NCI-H446 (cell line): ENCODE results near the gene IL1RN.

Source experiments
- DNase-seq, 2 experiments: peaks; one replicate each; lab custom pipeline; 2025; lab: John Stamatoyannopoulos, UW

IL1RN gene

GRCh38 chr2:113156278-113157117 is 29.1 kb downstream of the IL1RN start:
- no peak for DNase-seq

GRCh38 chr2:113157118-113157896 is 29.9 kb downstream of the IL1RN start:
- no peak for DNase-seq

- DNase-seq: no peak
These were observed 30.7 kb downstream of the IL1RN start for GRCh38 chr2:113157897-113158753.

GRCh38 chr2:113158884-113159553 is 31.6 kb downstream of the IL1RN start:
- no peak for DNase-seq

GRCh38 chr2:113160248-113160647 is 32.9 kb downstream of the IL1RN start:
- DNase-seq: no peak

GRCh38 chr2:113160962-113161361 is 33.6 kb downstream of the IL1RN start:
- DNase-seq: no peak

GRCh38 chr2:113162173-113162572 is 34.8 kb downstream of the IL1RN start:
- DNase-seq: no peak

GRCh38 chr2:113162869-113163268 is 35.5 kb downstream of the IL1RN start:
- DNase-seq: no peak

GRCh38 chr2:113164215-113164929 is 37.0 kb downstream of the IL1RN start:
- DNase-seq: no peak

- no peak for DNase-seq
These were observed 37.7 kb downstream of the IL1RN start for GRCh38 chr2:113164930-113165585.

- DNase-seq: no peak
These were observed 38.8 kb downstream of the IL1RN start for GRCh38 chr2:113166187-113166645.

GRCh38 chr2:113167115-113167932 is 39.9 kb downstream of the IL1RN start:
- DNase-seq: no peak

- DNase-seq: no peak
These were observed 40.6 kb downstream of the IL1RN start for GRCh38 chr2:113167962-113168340.

- DNase-seq: no peak
These were observed 41.7 kb downstream of the IL1RN start for GRCh38 chr2:113169002-113169530.

GRCh38 chr2:113169586-113169985 is 42.2 kb downstream of the IL1RN start:
- DNase-seq: no peak

GRCh38 chr2:113171334-113172075 is 44.1 kb downstream of the IL1RN start:
- DNase-seq: no peak

- DNase-seq: no peak
These were observed 45.5 kb downstream of the IL1RN start for GRCh38 chr2:113172721-113173541.
